ENCODE results near the gene TRIL. TPM values are rescaled to one million over a fixed set of nuclear protein-coding genes. Genes with fewer than 3 reads are reported as not detected.
A peak's percentile ranks its signal among the peaks of the same experiment; 100 is the strongest.

The TRIL gene
- total and polyA plus RNA-seq, 2 of the 13 experiments (the other 11 are each of a cell fraction or from before 2014, with no cell fraction given), result 0.18 to 0.40 TPM

DNA sequence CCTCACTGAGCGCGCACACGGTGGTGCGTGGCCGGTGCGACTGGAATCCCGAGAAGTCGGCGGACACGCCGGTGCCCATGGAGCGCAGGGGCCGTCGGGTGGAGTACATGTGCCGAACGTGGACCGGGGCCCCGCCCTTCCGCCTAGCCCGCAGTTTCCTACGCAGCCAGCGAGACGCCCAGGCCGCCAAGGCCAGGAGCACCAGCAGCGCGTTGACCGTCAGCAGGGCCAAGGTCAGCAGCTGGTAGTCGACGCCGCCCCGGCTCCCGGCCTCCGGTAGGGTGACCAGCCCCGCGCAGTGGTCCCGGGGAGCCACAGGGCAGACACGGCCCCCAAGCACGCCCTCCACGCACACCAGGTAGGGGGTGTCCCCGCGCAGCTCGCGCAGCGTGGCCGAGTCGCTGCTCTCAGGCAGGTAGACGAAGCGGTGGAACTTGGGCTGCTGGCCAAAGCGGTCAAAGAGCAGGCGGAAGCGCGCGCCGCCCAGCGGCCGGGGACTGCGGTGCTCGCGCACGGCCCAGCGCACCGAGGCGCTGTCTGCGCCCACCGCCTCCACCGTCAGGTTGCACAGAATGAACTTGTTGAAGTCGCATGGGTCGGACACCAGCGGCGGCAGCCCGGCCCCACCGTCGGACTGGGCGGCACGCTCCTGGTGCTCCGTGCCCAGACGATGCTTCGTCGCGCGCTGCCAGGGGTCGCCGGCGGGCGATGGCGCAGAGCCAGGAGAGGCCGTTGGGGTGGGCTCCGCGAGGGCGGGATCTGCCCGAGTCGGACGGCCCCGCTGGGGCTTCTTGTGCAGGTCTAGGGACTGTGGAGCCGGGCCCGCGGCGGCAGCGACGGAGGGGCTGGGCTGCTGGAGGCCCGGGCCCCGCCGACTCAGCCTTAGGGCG, 2.2 kb downstream of the TRIL start (continued):
- TF ChIP-seq, protein P1, sequence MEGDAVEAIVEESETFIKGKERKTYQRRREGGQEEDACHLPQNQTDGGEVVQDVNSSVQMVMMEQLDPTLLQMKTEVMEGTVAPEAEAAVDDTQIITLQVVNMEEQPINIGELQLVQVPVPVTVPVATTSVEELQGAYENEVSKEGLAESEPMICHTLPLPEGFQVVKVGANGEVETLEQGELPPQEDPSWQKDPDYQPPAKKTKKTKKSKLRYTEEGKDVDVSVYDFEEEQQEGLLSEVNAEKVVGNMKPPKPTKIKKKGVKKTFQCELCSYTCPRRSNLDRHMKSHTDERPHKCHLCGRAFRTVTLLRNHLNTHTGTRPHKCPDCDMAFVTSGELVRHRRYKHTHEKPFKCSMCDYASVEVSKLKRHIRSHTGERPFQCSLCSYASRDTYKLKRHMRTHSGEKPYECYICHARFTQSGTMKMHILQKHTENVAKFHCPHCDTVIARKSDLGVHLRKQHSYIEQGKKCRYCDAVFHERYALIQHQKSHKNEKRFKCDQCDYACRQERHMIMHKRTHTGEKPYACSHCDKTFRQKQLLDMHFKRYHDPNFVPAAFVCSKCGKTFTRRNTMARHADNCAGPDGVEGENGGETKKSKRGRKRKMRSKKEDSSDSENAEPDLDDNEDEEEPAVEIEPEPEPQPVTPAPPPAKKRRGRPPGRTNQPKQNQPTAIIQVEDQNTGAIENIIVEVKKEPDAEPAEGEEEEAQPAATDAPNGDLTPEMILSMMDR (CRISPR knock-in tag; IDR thresholded peaks at IDR 0.05), result peak; percentile 89
- peak; percentile 95 for TF ChIP-seq ZNF274 (CRISPR knock-in tag; IDR thresholded peaks at IDR 0.05)
- TF ChIP-seq ZNF775 (CRISPR knock-in tag; IDR thresholded peaks at IDR 0.05; ENCODE audit: borderline replicate concordance), result no peak; the same call in 1 of the 2 replicates
- no peak; the same call in 1 of the 2 replicates for TF ChIP-seq ZNF709 (CRISPR knock-in tag; IDR thresholded peaks at IDR 0.05)
- peak; percentile 72; the same call in 1 of the 2 replicates for TF ChIP-seq ZNF263 (CRISPR knock-in tag; IDR thresholded peaks at IDR 0.05)
- TF ChIP-seq ELF1 (CRISPR knock-in tag; IDR thresholded peaks at IDR 0.05), result peak; percentile 47; the same call in 1 of the 2 replicates
- TF ChIP-seq, protein P2, sequence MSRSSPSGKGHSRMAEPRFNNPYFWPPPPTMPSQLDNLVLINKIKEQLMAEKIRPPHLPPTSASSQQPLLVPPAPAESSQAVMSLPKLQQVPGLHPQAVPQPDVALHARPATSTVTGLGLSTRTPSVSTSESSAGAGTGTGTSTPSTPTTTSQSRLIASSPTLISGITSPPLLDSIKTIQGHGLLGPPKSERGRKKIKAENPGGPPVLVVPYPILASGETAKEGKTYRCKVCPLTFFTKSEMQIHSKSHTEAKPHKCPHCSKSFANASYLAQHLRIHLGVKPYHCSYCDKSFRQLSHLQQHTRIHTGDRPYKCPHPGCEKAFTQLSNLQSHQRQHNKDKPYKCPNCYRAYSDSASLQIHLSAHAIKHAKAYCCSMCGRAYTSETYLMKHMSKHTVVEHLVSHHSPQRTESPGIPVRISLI (CRISPR knock-in tag; IDR thresholded peaks at IDR 0.05; ENCODE audit: borderline replicate concordance), result peak; percentile 74; the same call in 1 of the 2 replicates
- TF ChIP-seq GLI4 (CRISPR knock-in tag; IDR thresholded peaks at IDR 0.05; ENCODE audit: borderline replicate concordance), result 0 out of 2 replicates have a peak, but pooled peaks have one; percentile 58
- peak; percentile 35; the same call in 1 of the 2 replicates for TF ChIP-seq FOXM1 (CRISPR knock-in tag; IDR thresholded peaks at IDR 0.05)
- TF ChIP-seq GZF1 (CRISPR knock-in tag; IDR thresholded peaks at IDR 0.05), result no peak
- TF ChIP-seq HNRNPK (IDR thresholded peaks at IDR 0.05; ENCODE audit: low read depth, low read length, poor library complexity, severe bottlenecking), result peak; percentile 71
- TF ChIP-seq MXD4 (CRISPR knock-in tag; IDR thresholded peaks at IDR 0.05), result peak; percentile 94
- peak; percentile 48; the same call in 1 of the 2 replicates for TF ChIP-seq MAF1 (CRISPR knock-in tag; IDR thresholded peaks at IDR 0.05; ENCODE audit: borderline replicate concordance)
- TF ChIP-seq, protein P3, sequence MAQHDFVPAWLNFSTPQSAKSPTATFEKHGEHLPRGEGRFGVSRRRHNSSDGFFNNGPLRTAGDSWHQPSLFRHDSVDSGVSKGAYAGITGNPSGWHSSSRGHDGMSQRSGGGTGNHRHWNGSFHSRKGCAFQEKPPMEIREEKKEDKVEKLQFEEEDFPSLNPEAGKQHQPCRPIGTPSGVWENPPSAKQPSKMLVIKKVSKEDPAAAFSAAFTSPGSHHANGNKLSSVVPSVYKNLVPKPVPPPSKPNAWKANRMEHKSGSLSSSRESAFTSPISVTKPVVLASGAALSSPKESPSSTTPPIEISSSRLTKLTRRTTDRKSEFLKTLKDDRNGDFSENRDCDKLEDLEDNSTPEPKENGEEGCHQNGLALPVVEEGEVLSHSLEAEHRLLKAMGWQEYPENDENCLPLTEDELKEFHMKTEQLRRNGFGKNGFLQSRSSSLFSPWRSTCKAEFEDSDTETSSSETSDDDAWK (CRISPR knock-in tag; IDR thresholded peaks at IDR 0.05), result no peak
- 0 out of 2 replicates have a peak, but pooled peaks have one; percentile 49 for TF ChIP-seq ELF4 (CRISPR knock-in tag; IDR thresholded peaks at IDR 0.05; ENCODE audit: borderline replicate concordance)
- TF ChIP-seq ZNF12 (CRISPR knock-in tag; IDR thresholded peaks at IDR 0.05), result peak; percentile 52
- peak; percentile 79 for TF ChIP-seq AKAP8 (CRISPR knock-in tag; IDR thresholded peaks at IDR 0.05)
- TF ChIP-seq, protein P4, sequence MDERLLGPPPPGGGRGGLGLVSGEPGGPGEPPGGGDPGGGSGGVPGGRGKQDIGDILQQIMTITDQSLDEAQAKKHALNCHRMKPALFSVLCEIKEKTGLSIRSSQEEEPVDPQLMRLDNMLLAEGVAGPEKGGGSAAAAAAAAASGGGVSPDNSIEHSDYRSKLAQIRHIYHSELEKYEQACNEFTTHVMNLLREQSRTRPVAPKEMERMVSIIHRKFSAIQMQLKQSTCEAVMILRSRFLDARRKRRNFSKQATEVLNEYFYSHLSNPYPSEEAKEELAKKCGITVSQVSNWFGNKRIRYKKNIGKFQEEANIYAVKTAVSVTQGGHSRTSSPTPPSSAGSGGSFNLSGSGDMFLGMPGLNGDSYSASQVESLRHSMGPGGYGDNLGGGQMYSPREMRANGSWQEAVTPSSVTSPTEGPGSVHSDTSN (CRISPR knock-in tag; IDR thresholded peaks at IDR 0.05), result no peak
- TF ChIP-seq FOXA3 (CRISPR knock-in tag; IDR thresholded peaks at IDR 0.05), result peak; percentile 12; the same call in 1 of the 2 replicates
- peak; percentile 73; the same call in 1 of the 2 replicates for TF ChIP-seq RFXANK (CRISPR knock-in tag; IDR thresholded peaks at IDR 0.05)
- peak; percentile 96 for TF ChIP-seq ZBTB38 (CRISPR knock-in tag; IDR thresholded peaks at IDR 0.05)
- peak; percentile 90; the same call in 1 of the 2 replicates for TF ChIP-seq AHR (CRISPR knock-in tag; IDR thresholded peaks at IDR 0.05)
- no peak for TF ChIP-seq SRSF9 (IDR thresholded peaks at IDR 0.05; ENCODE audit: borderline replicate concordance, insufficient read depth, low read depth, low read length, poor library complexity, severe bottlenecking)
- no peak for TF ChIP-seq RFX5 (IDR thresholded peaks at IDR 0.05; ENCODE audit: low read depth, low read length)
- no peak for TF ChIP-seq TCF7 (IDR thresholded peaks at IDR 0.05; ENCODE audit: low read depth)

All from HepG2 (cell line).